ENCODE results near the gene SAG.
A peak's percentile ranks its signal among the peaks of the same experiment; 100 is the strongest.

SAG gene

GRCh38 chr2:233289648-233290047, 18.0 kb upstream of the SAG start:
- peak; percentile 69 for DNase-seq

GRCh38 chr2:233290051-233290845, 17.4 kb upstream of the SAG start:
- DNase-seq: peak; percentile 80

GRCh38 chr2:233295891-233296290, 11.7 kb upstream of the SAG start:
- DNase-seq: no peak

GRCh38 chr2:233297076-233297475, 10.5 kb upstream of the SAG start:
- DNase-seq: no peak

GRCh38 chr2:233300401-233300800, 7.2 kb upstream of the SAG start:
- DNase-seq: no peak

- no peak for DNase-seq
These were observed 6.4 kb upstream of the SAG start for GRCh38 chr2:233301248-233301647.

- DNase-seq: no peak
These were observed 5.8 kb upstream of the SAG start for GRCh38 chr2:233301811-233302210.

- DNase-seq: no peak
These were observed 4.4 kb upstream of the SAG start for GRCh38 chr2:233303252-233303651.

- DNase-seq: no peak
These were observed 3.8 kb downstream of the SAG start for GRCh38 chr2:233311241-233311926.

- no peak for DNase-seq
These were observed 5.3 kb downstream of the SAG start for GRCh38 chr2:233312874-233313273.

- no peak for DNase-seq
These were observed 6.7 kb downstream of the SAG start for GRCh38 chr2:233314180-233314925.

GRCh38 chr2:233317196-233317943, 9.8 kb downstream of the SAG start:
- no peak for DNase-seq

GRCh38 chr2:233319256-233319655, 11.6 kb downstream of the SAG start:
- DNase-seq: no peak

- DNase-seq: no peak
These were observed 12.9 kb downstream of the SAG start for GRCh38 chr2:233320470-233320869.

GRCh38 chr2:233321166-233321565, 13.6 kb downstream of the SAG start:
- no peak for DNase-seq

GRCh38 chr2:233323851-233324250, 16.2 kb downstream of the SAG start:
- DNase-seq: no peak

- no peak for DNase-seq
These were observed 17.6 kb downstream of the SAG start for GRCh38 chr2:233325256-233325655.

- no peak for DNase-seq
These were observed 18.2 kb downstream of the SAG start for GRCh38 chr2:233325814-233326213.

GRCh38 chr2:233326500-233326899, 18.9 kb downstream of the SAG start:
- no peak for DNase-seq

GRCh38 chr2:233328922-233329321, 21.3 kb downstream of the SAG start:
- DNase-seq: no peak

GRCh38 chr2:233329489-233330135, 22.0 kb downstream of the SAG start:
- DNase-seq: no peak

- DNase-seq: no peak
These were observed 23.9 kb downstream of the SAG start for GRCh38 chr2:233331536-233331935.

- no peak for DNase-seq
These were observed 24.5 kb downstream of the SAG start for GRCh38 chr2:233332125-233332524.
